AG09309 (cell line): Measurements from ENCODE around the gene MARK3.

Experiments
- DNase-seq: peaks from one replicate; pipeline ENCODE4 v3.0.0-alpha.2; 2010; ENCODE audit warnings: low read depth
- H3K4me3 ChIP-seq: 2 replicates; pipeline ENCODE4 v1.5.1; 2011; ENCODE audit warnings: mild to moderate bottlenecking, low read depth, low read length, moderate library complexity; ENCODE audit not compliant: control insufficient read depth
- CTCF ChIP-seq: IDR thresholded peaks from 2 replicates; pipeline ENCODE4 v1.5.1; 2011; ENCODE audit warnings: mild to moderate bottlenecking, low read depth, low read length, inconsistent platforms; ENCODE audit not compliant: insufficient read depth, control insufficient read depth; ENCODE audit errors: missing control alignments

Gene MARK3

DNA sequence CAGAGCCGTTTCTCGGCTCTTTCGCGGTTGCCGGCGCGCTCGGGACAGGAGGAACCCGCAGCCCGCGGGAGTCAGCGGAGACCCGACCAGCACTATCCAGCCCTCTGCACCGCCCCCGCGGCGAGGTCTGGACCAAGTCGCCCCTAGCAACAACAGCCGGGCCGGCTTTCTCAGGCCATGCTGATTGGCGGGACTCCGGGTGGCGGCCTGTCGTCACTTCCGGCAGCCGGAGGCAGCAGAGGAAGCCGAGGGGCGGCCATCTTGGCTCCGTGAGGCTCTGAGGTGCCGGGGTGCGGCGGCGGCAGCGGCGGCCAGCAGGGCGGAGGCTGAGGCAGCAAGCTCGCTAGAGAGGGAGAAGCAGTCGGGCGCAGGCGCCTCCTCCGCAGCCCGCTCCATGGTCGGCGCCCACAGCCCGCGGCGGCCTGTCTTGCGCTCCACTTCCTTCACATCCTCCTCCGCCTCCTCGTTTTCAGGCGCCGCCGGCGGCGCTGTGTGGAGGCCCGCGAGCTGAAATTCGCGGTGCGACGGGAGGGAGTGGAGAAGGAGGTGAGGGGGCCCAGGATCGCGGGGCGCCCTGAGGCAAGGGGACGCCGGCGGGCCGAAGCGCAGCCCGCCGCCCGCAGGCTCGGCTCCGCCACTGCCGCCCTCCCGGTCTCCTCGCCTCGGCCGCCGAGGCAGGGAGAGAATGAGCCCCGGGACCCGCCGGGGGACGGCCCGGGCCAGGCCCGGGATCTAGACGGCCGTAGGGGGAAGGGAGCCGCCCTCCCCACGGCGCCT lies at the start of gene MARK3:
Gene MARK3 (plus strand): TSS at position 264 of the 777 bp plus-strand sequence. CDS start 615 bp downstream, outside the sequence.
- peak; percentile 75 for DNase-seq
- TF ChIP-seq CTCF, result no peak
- peak within 1 kb of the TSS; percentile 68 for H3K4me3 ChIP-seq

DNA sequence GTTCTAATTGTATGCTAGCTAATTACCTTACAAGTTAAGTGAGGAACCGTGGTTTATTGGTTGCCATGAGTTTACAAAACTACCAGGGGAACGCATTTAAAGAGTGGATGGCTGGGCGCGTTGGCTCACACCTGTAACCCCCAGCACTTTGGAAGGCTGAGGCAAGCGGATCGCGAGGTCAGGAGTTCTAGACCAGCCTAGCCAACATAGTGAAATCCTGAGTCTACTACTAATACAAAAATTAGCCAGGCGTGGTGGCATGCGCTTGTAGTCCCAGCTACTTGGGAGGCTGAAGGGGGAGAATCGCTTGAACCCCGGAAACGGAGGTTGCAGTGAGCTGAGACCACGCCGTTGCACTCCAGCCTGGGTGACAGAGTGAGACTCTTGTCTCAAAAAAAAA lies 49.0 kb upstream of the MARK3 start:
- DNase-seq, result no peak
- TF ChIP-seq CTCF, result no peak
- H3K4me3 ChIP-seq, result no peak overlapping the region

DNA sequence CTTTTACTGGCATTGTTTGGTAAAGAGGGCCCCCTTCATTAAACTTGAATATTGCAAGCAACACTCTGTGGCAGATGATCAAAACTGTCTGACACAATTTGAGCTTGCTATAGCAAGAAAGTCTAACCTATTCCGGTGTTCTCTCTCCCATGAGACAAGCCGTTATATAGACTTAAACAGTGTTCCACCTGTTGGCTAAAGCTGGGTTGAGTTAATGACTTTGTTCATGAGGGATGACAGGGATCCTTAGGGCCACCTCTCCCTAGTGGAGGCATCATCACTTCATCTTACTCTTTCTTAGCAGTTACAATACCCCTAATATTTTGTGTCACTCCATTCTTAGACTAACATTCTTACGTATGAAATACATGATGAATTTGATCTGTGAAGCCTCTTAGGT lies 47.4 kb upstream of the MARK3 start:
- DNase-seq, result no peak
- no peak for TF ChIP-seq CTCF
- H3K4me3 ChIP-seq, result no peak overlapping the region

DNA sequence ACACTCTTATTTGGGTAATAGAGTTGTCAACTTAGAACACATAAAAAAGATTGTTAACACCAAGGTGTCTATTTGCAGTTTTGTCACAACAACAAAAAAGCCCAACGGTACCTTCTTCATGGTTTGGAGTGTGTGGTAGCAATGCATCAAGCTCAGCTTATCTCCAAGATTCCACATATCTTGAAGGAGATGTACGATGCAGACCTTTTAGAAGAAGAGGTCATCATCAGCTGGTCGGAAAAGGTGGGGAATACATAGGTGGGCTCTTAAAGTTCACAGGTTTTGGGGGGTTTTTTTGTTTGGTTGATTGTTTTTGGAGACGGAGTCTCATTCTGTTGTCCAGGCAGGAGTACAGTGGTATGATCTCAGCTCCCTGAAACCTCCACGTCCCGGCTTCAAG lies 45.7 kb upstream of the MARK3 start:
- DNase-seq, result no peak
- no peak overlapping the region for H3K4me3 ChIP-seq
- TF ChIP-seq CTCF, result no peak

GRCh38 chr14:103340480-103341212 lies 44.6 kb upstream of the MARK3 start:
- TF ChIP-seq CTCF, result no peak
- no peak overlapping the region for H3K4me3 ChIP-seq
- DNase-seq, result no peak

DNA sequence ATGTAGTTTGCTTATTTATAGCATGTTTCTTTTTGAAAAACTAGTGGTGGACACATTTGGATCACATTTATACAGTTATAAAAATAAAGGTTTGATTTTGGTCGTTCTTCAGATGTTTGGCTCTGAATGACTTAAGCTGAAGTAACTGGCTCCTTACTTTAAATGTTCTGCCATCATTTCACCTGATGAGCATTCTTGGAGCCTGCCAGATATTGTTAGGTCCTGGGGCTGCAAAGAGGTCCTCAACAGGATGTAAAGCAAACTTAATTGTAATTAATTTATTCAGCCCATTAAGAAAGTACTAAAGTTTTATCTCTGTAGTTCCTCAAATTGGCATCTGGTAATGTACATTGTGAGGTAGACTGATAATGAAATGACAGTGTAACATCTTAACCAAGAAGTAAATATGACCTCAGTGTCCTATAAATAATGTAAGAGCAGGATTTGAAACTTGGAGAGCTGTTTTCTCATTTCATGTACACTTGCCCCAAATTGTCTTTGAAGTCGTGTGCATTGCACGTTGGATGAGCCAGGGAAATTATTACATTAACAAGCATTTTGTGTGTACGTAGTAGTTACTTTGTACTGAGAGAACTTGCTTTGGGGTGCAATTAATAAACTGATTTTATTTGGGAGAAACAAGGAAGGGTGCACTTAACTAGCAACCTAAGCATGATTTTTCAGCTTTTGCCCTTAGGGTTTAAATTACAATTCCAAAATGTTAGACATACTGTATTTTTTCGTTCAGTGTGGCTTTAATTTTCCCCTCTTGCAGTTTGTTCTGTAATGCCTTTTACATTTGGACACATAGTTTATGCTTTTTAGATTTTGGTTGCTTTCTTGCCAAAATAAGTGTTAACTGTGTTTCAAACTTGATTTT lies 43.7 kb upstream of the MARK3 start:
- no peak for DNase-seq
- H3K4me3 ChIP-seq, result no peak overlapping the region
- TF ChIP-seq CTCF, result no peak
